H1 (cell line): Measurements from ENCODE around the gene PIAS1. TPM values are rescaled to one million over a fixed set of nuclear protein-coding genes. Genes with fewer than 3 reads are reported as not detected.

Experiments
- CTCF ChIA-PET: fragments of 300-600 bp; sonication (Branson Sonifier 250); formaldehyde crosslinking; loops from one replicate; lab custom pipeline; 2021; ENCODE audit not compliant: partially characterized antibody; lab: Charles Lee
- POLR2A ChIA-PET: fragments of 300-600 bp; sonication (Branson Sonifier 250); formaldehyde crosslinking; loops from one replicate; lab custom pipeline; 2021; ENCODE audit warnings: inconsistent platforms; ENCODE audit not compliant: partially characterized antibody; lab: Charles Lee
- DNase-seq, 2 experiments: peaks; one replicate each; pipeline versions ENCODE4 v3.0.0 to v3.0.0-alpha.2; 2010 to 2022; ENCODE audit warnings: low spot score in 2 of 2, low read depth in 1 of 2, mixed read lengths in 1 of 2
- FAIRE-seq: peaks from 2 replicates; lab custom pipeline; 2011; peaks lifted over from hg19 to GRCh38; lab: Jason Lieb, UNC
- H2AFZ ChIP-seq: 2 replicates; pipeline ENCODE4 v1.8.1; 2012; ENCODE audit warnings: low read length, inconsistent platforms
- H2AK5ac ChIP-seq: 2 replicates; pipeline ENCODE4 v1.6.1; 2013; ENCODE audit warnings: low read depth, low read length
- H2BK120ac ChIP-seq: replicated peaks from 2 replicates; pipeline ENCODE3; 2013; ENCODE audit warnings: low read depth, low read length, inconsistent platforms
- H2BK12ac ChIP-seq: 2 replicates; pipeline ENCODE4 v1.6.1; 2013; ENCODE audit warnings: low read depth, low read length
- H2BK15ac ChIP-seq: 2 replicates; pipeline ENCODE4 v1.6.1; 2013; ENCODE audit warnings: low read length
- H2BK20ac ChIP-seq: 2 replicates; pipeline ENCODE4 v1.6.1; 2013; ENCODE audit warnings: low read length
- H2BK5ac ChIP-seq: 2 replicates; pipeline ENCODE4 v1.6.1; 2013; ENCODE audit warnings: low read depth, low read length
- H3K14ac ChIP-seq: 2 replicates; pipeline ENCODE4 v1.6.1; 2013; ENCODE audit warnings: inconsistent platforms; ENCODE audit not compliant: insufficient read length
- H3K18ac ChIP-seq: 2 replicates; pipeline ENCODE4 v1.6.1; 2013; ENCODE audit warnings: low read length; ENCODE audit errors: extremely low read depth
- H3K23ac ChIP-seq: 2 replicates; pipeline ENCODE4 v1.6.1; 2013; ENCODE audit warnings: inconsistent platforms; ENCODE audit not compliant: insufficient read length
- H3K23me2 ChIP-seq: 2 replicates; pipeline ENCODE4 v1.6.1; 2013; ENCODE audit warnings: low read depth, low read length
- H3K27ac ChIP-seq: 2 replicates; pipeline ENCODE4 v1.6.1; 2011; ENCODE audit warnings: low read depth, low read length, inconsistent platforms
- H3K27me3 ChIP-seq, 4 experiments: replicated peaks in 1 of 4; 1 replicate in 1 of 4; 2 replicates in 3 of 4; pipeline versions ENCODE4 v1.6.1 to v1.8.1; 2011 to 2013; ENCODE audit warnings: low read length in 3 of 4, mild to moderate bottlenecking in 3 of 4, inconsistent platforms in 2 of 4, mixed read lengths in 2 of 4, moderate library complexity in 1 of 4; ENCODE audit not compliant: control insufficient read depth in 3 of 4, insufficient read depth in 3 of 4; ENCODE audit errors: extremely low read depth in 1 of 4
- H3K36me3 ChIP-seq, 4 experiments: 2 replicates each; pipeline versions ENCODE4 v1.6.1 to v1.8.1; 2011 to 2013; ENCODE audit warnings: mild to moderate bottlenecking in 4 of 4, low read length in 3 of 4, moderate library complexity in 2 of 4, control low read depth in 1 of 4, inconsistent platforms in 1 of 4; ENCODE audit not compliant: insufficient read depth in 4 of 4, control insufficient read depth in 2 of 4
- H3K4ac ChIP-seq: replicated peaks from 2 replicates; pipeline ENCODE3; 2013; ENCODE audit warnings: low read length, low read depth, mixed read lengths, inconsistent platforms; ENCODE audit not compliant: insufficient read length
- H3K4me1 ChIP-seq, 4 experiments: replicated peaks in 1 of 4; 1 replicate in 1 of 4; 2 replicates in 3 of 4; pipeline versions ENCODE4 v1.6.1 to v1.8.1; 2011 to 2013; ENCODE audit warnings: low read length in 3 of 4, inconsistent platforms in 2 of 4, mixed read lengths in 1 of 4; ENCODE audit not compliant: insufficient read depth in 4 of 4, control insufficient read depth in 3 of 4
- H3K4me2 ChIP-seq, 2 experiments: 2 replicates each; pipeline versions ENCODE4 v1.6.1 to v1.8.1; 2011 to 2013; ENCODE audit warnings: low read depth in 2 of 2, low read length in 2 of 2, control low read depth in 1 of 2, inconsistent platforms in 1 of 2, mild to moderate bottlenecking in 1 of 2; ENCODE audit not compliant: insufficient read depth in 1 of 2
- H3K4me3 ChIP-seq, 4 experiments: fragments of 200-600, 300-600 bp in 1 of 4; sonication (generic), shearing (Covaris generic), sonication (Bioruptor Twin) in 1 of 4; 2 replicates each; pipeline versions ENCODE4 v1.5.1 to v1.8.1; 2011 to 2016; ENCODE audit warnings: low read length in 4 of 4, low read depth in 3 of 4, control low read depth in 2 of 4, inconsistent platforms in 2 of 4, mild to moderate bottlenecking in 2 of 4, mixed read lengths in 1 of 4, moderate library complexity in 1 of 4; ENCODE audit not compliant: insufficient read depth in 2 of 4; ENCODE audit errors: extremely low read depth in 1 of 4
- H3K56ac ChIP-seq: replicated peaks from 2 replicates; pipeline ENCODE3; 2013; ENCODE audit warnings: low read depth, mild to moderate bottlenecking, mixed read lengths, low read length, inconsistent platforms; ENCODE audit not compliant: insufficient read length
- H3K79me1 ChIP-seq: 2 replicates; pipeline ENCODE4 v1.6.1; 2013; ENCODE audit warnings: low read depth, low read length, control low read depth
- H3K79me2 ChIP-seq, 2 experiments: 2 replicates each; pipeline versions ENCODE4 v1.6.1 to v1.8.1; 2012 to 2013; ENCODE audit warnings: low read length in 2 of 2, mild to moderate bottlenecking in 2 of 2, inconsistent platforms in 1 of 2; ENCODE audit not compliant: insufficient read depth in 2 of 2, control insufficient read depth in 1 of 2
- H3K9ac ChIP-seq, 4 experiments: replicated peaks in 1 of 4; 1 replicate in 1 of 4; 2 replicates in 3 of 4; pipeline versions ENCODE4 v1.6.1 to v1.8.1; 2011 to 2013; ENCODE audit warnings: low read depth in 3 of 4, low read length in 3 of 4, control low read depth in 2 of 4, mild to moderate bottlenecking in 2 of 4, moderate library complexity in 2 of 4, inconsistent platforms in 1 of 4; ENCODE audit errors: extremely low read depth in 1 of 4
- H3K9me3 ChIP-seq, 2 experiments: 2 replicates each; pipeline versions ENCODE4 v1.6.1 to v1.8.1; 2012 to 2013; ENCODE audit warnings: mild to moderate bottlenecking in 2 of 2, moderate library complexity in 2 of 2, control low read depth in 1 of 2, inconsistent platforms in 1 of 2, low read depth in 1 of 2, low read length in 1 of 2, mixed read lengths in 1 of 2; ENCODE audit not compliant: insufficient read depth in 2 of 2
- H4K20me1 ChIP-seq, 2 experiments: replicated peaks in 1 of 2; 2 replicates each; pipeline versions ENCODE3 to v1.8.1; 2011 to 2013; ENCODE audit warnings: inconsistent platforms in 2 of 2, low read length in 2 of 2, mild to moderate bottlenecking in 1 of 2; ENCODE audit not compliant: insufficient read depth in 2 of 2, control insufficient read depth in 1 of 2
- H4K5ac ChIP-seq: 2 replicates; pipeline ENCODE4 v1.6.1; 2013; ENCODE audit warnings: low read length, low read depth, mixed read lengths, inconsistent platforms; ENCODE audit not compliant: insufficient read length
- H4K8ac ChIP-seq: 2 replicates; pipeline ENCODE4 v1.8.0; 2013; ENCODE audit warnings: mild to moderate bottlenecking, moderate library complexity, low read length, inconsistent platforms; ENCODE audit not compliant: insufficient read depth; ENCODE audit errors: extremely low read depth
- H4K91ac ChIP-seq: replicated peaks from 2 replicates; pipeline ENCODE3; 2013; ENCODE audit warnings: low read length, mixed read lengths, inconsistent platforms; ENCODE audit not compliant: insufficient read length
- CTBP2 ChIP-seq: IDR thresholded peaks from 2 replicates; pipeline ENCODE4 v1.7.0; 2011; ENCODE audit warnings: borderline replicate concordance, mild to moderate bottlenecking, moderate library complexity, mixed read lengths, low read length; ENCODE audit not compliant: insufficient read depth, insufficient read length
- EP300 ChIP-seq, 2 experiments: IDR thresholded peaks; 1 replicate in 1 of 2; 2 replicates in 1 of 2; pipeline ENCODE4 v1.6.1; 2011 to 2012; ENCODE audit warnings: low read depth in 2 of 2, low read length in 2 of 2, mild to moderate bottlenecking in 2 of 2, borderline replicate concordance in 1 of 2, inconsistent platforms in 1 of 2, moderate library complexity in 1 of 2
- HDAC2 ChIP-seq, 2 experiments: fragments of 300-600 bp in 1 of 2; sonication (generic) in 1 of 2; IDR thresholded peaks; 2 replicates each; pipeline ENCODE4 v1.6.1; 2011 to 2012; ENCODE audit warnings: low read depth in 2 of 2, low read length in 2 of 2, mild to moderate bottlenecking in 2 of 2, moderate library complexity in 2 of 2, borderline replicate concordance in 1 of 2, inconsistent platforms in 1 of 2
- KDM1A ChIP-seq: fragments of 200-600, 300-600 bp; sonication (generic); IDR thresholded peaks from 2 replicates; pipeline ENCODE4 v1.7.1; 2016; ENCODE audit warnings: mild to moderate bottlenecking, low read length, borderline replicate concordance
- NANOG ChIP-seq: IDR thresholded peaks from 2 replicates; pipeline ENCODE4 v1.6.1; 2011; ENCODE audit warnings: low read length, low read depth, mild to moderate bottlenecking, inconsistent platforms; ENCODE audit not compliant: insufficient read depth, poor library complexity, severe bottlenecking
- RFX5 ChIP-seq: IDR thresholded peaks from 2 replicates; pipeline ENCODE4 v1.6.1; 2011; ENCODE audit warnings: low read depth, low read length, improper control_type of control experiment, borderline replicate concordance
- RXRA ChIP-seq: IDR thresholded peaks from 2 replicates; pipeline ENCODE4 v1.6.1; 2011; ENCODE audit warnings: low read depth, mild to moderate bottlenecking, low read length, moderate library complexity; ENCODE audit not compliant: insufficient read depth
- SAP30 ChIP-seq: fragments of 300-600 bp; sonication (generic); IDR thresholded peaks from 2 replicates; pipeline ENCODE4 v1.7.1; 2012; ENCODE audit warnings: low read length, moderate library complexity, mild to moderate bottlenecking, inconsistent platforms; ENCODE audit not compliant: insufficient read depth, insufficient replicate concordance
- TCF12 ChIP-seq: IDR thresholded peaks from 2 replicates; pipeline ENCODE4 v1.6.1; 2011; ENCODE audit warnings: low read depth, mild to moderate bottlenecking, low read length
- ZNF274 ChIP-seq: IDR thresholded peaks from 2 replicates; pipeline ENCODE4 v1.7.0; 2012; ENCODE audit warnings: low read length, borderline replicate concordance; ENCODE audit errors: extremely low read depth
- WGBS, 2 experiments: shearing (Covaris generic) in 1 of 2; methylation state at CpG; one replicate each; pipeline versions ENCODE4 v1.1.6 to v1.1.7; 2013 to 2015; ENCODE audit warnings: low lambda C conversion rate in 2 of 2, mixed read lengths in 2 of 2, inconsistent platforms in 1 of 2, low coverage in 1 of 2, missing lambda C conversion rate in 1 of 2; ENCODE audit not compliant: insufficient replicate concordance in 2 of 2, insufficient coverage in 1 of 2, insufficient read length in 1 of 2; ENCODE audit errors: extremely low coverage in 1 of 2, missing lambda C conversion rate in 1 of 2; 5-methylcytosine and 5-hydroxymethylcytosine counted together
- polyA plus RNA-seq, 7 experiments: library from polyadenylated mRNA; depleted of rRNA in 3 of 7; stranded (reverse) in 5 of 7; unstranded in 2 of 7; fragments of >200 nt in 5 of 7; fragments of 200-250 nt in 2 of 7; gene quantifications; 1 replicate in 5 of 7; 2 replicates in 1 of 7; 4 replicates in 1 of 7; pipeline versions ENCODE4 v1.2.1 to v1.2.3, GENCODE V29; 2011 to 2013; ENCODE audit warnings: missing spikeins in 2 of 7, mixed read lengths in 2 of 7
- total RNA-seq: library from RNA; stranded (reverse); fragmentation: NEBNext Ultra II Directional; extraction: Animal tissue kit (Norgen Biotek cat#: 25700); gene quantifications from 2 replicates; pipeline ENCODE4 v1.2.1, GENCODE V29; 2021

Gene PIAS1
- total and polyA plus RNA-seq, 2 of the 8 experiments (the other 6 are each of a cell fraction or from before 2014, with no cell fraction given): 30.8 to 34.5 TPM

DNA sequence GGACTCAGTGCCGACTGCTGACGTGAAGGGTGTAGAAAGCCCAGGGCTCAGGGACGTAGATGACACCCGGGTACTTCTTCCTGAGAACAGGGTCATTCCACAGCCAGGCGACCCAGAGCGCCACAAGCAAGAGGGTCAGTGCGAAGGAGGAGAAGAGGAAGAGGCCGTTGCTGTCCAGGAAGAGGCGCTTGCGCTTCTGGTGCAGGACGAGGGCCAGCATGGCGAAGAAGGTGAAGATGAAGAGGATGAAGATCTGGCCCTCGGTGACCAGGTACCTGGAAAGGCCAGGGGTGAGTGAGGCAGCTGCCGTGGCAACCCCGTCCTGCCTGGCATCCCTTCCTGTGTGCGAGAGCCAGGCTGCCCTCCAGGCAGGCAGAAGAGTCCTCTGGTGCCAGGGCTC is 154.0 kb downstream of the PIAS1 start:
- WGBS, 2 experiments: 96% methylated on average over 13 of the region's 16 CpGs; no CpG with 5 or more reads in 1 of the 2 experiments
- no peak overlapping the region for H3K23ac ChIP-seq
- no peak overlapping the region for H2BK20ac ChIP-seq

More for the DNA sequence above, 154.0 kb downstream of the PIAS1 start:
- no peak for FAIRE-seq
- no peak overlapping the region for H3K4me3 ChIP-seq
- ChIA-PET POLR2A (no interaction called here), CTCF (interaction anchor here (5.7 kb wide), 1 partner anchor 12 kb away, joined by 101 read pairs; no protein-coding TSS in a partner anchor)
- H3K4me1 ChIP-seq: peaks cover 2 to 39% (median 19%) of the 10 kb centered on the region in 4 experiments
- no peak overlapping the region for H2BK12ac ChIP-seq
- H2AFZ ChIP-seq: no peak overlapping the region
- no peak overlapping the region for H2AK5ac ChIP-seq
- H4K8ac ChIP-seq: peak overlapping the region; percentile 54
- no peak overlapping the region; the same call in 1 of the 2 replicates for H3K18ac ChIP-seq
- no peak overlapping the region for H3K56ac ChIP-seq
- H3K36me3 ChIP-seq: no peaks in the 10 kb centered on the region; a peak in 1 of 8 replicates
- H3K79me1 ChIP-seq: peaks cover 5% of the 10 kb centered on the region; the same call in 1 of the 2 replicates
- no peak overlapping the region for H3K4ac ChIP-seq
- no peaks in the 10 kb centered on the region for H3K23me2 ChIP-seq
- H3K27me3 ChIP-seq: no peaks in the 10 kb centered on the region
- H2BK5ac ChIP-seq: no peak overlapping the region
- H3K79me2 ChIP-seq: peaks cover 0 to 18% of the 10 kb centered on the region in 2 experiments; a peak in 1 of 4 replicates
- no peak overlapping the region for H4K91ac ChIP-seq
- no peak overlapping the region for H2BK15ac ChIP-seq
- peaks cover 10 to 30% of the 10 kb centered on the region in 2 experiments for H4K20me1 ChIP-seq
- H3K27ac ChIP-seq: no peak overlapping the region
- H3K9ac ChIP-seq: no peak overlapping the region
- H2BK120ac ChIP-seq: no peak overlapping the region
- H3K14ac ChIP-seq: no peak overlapping the region
- no peaks in the 10 kb centered on the region for H3K9me3 ChIP-seq
- TF ChIP-seq RFX5 (no peak), NANOG (no peak), SAP30 (no peak), ZNF274 (no peak), RXRA (no peak), KDM1A (no peak), CTBP2 (no peak), EP300 (IDR thresholded peaks at IDR 0.05; ENCODE audit: borderline replicate concordance in 1 of 2, low read depth in 2 of 2, low read length in 2 of 2) (no peak), HDAC2 (IDR thresholded peaks at IDR 0.05; ENCODE audit: borderline replicate concordance in 1 of 2, low read depth in 2 of 2, low read length in 2 of 2) (no peak), TCF12 (no peak)
- H3K4me2 ChIP-seq: no peak overlapping the region
- DNase-seq: no peak
- no peak overlapping the region for H4K5ac ChIP-seq
